GM12864 (cell line): ENCODE results near the gene HOXB3.

Experiments used
- DNase-seq: peaks from one replicate; pipeline ENCODE4 v3.0.0-alpha.2; 2011; ENCODE audit warnings: low read depth
- H3K4me3 ChIP-seq: 2 replicates; pipeline ENCODE4 v1.5.1; 2011; ENCODE audit warnings: mild to moderate bottlenecking, low read depth, low read length, control low read depth
- CTCF ChIP-seq: IDR thresholded peaks from 2 replicates; pipeline ENCODE4 v1.5.1; 2011; ENCODE audit warnings: low read depth, mild to moderate bottlenecking, moderate library complexity, low read length, control low read depth, inconsistent platforms; ENCODE audit errors: missing control alignments

HOXB3 gene

GRCh38 chr17:48530208-48530886, 59.7 kb downstream of the HOXB3 start:
- DNase-seq = no peak
- no peak overlapping the region for H3K4me3 ChIP-seq
- TF ChIP-seq CTCF = no peak

GRCh38 chr17:48529683-48530009, 60.4 kb downstream of the HOXB3 start:
- H3K4me3 ChIP-seq = no peak overlapping the region
- TF ChIP-seq CTCF = no peak
- DNase-seq = no peak

- no peak overlapping the region for H3K4me3 ChIP-seq
- TF ChIP-seq CTCF = no peak
- no peak for DNase-seq
These were observed 60.9 kb downstream of the HOXB3 start for GRCh38 chr17:48528936-48529682.

- no peak overlapping the region for H3K4me3 ChIP-seq
- TF ChIP-seq CTCF = no peak
These were observed 61.7 kb downstream of the HOXB3 start for GRCh38 chr17:48528153-48528935.

GRCh38 chr17:48527547-48527932, 62.5 kb downstream of the HOXB3 start:
- H3K4me3 ChIP-seq = no peak overlapping the region
- DNase-seq = no peak
- no peak for TF ChIP-seq CTCF

More at GRCh38 chr17:48528153-48528935, 61.7 kb downstream of the HOXB3 start:
- DNase-seq = no peak

- H3K4me3 ChIP-seq = no peak overlapping the region
- DNase-seq = no peak
These were observed 63.2 kb downstream of the HOXB3 start for GRCh38 chr17:48526608-48527546.

More at GRCh38 chr17:48526608-48527546, 63.2 kb downstream of the HOXB3 start:
- TF ChIP-seq CTCF = no peak
